Effector CD4-positive, alpha-beta T cell (primary cell): Measurements from ENCODE around the gene COPZ2.

ENCODE experiments used
- DNase-seq: peaks from one replicate; pipeline ENCODE4 v3.0.0-alpha.2; 2020

The COPZ2 gene

GRCh38 chr17:47982645-47983390, 54.8 kb downstream of the COPZ2 start:
- DNase-seq = no peak

- DNase-seq = no peak
Observed at GRCh38 chr17:47982091-47982617, 55.4 kb downstream of the COPZ2 start.

- no peak for DNase-seq
Observed at GRCh38 chr17:47981462-47981861, 56.1 kb downstream of the COPZ2 start.

DNA sequence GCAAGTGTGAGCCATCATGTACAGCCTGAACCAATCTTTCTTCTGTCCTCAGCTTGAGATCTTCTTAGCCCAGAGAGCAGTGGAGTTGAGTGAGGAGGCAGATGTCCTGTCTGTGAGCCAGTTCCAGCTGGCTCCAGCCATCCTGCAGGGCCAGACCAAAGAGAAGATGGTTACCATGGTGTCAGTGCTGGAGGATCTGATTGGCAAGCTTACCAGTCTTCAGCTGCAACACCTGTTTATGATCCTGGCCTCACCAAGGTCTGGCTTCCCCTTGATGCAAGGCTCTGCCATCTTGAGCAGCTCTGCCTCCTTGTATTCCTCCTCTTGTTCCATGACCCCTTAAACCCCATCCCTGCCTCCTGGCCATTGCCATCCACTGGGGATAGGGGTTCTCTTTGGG, 57.1 kb downstream of the COPZ2 start:
- DNase-seq = no peak

GRCh38 chr17:47978324-47978723, 59.3 kb downstream of the COPZ2 start:
- DNase-seq = peak; percentile 25
